GM21825 (cell line): ENCODE measurements around the gene SDHA.

ENCODE experiments used
- ATAC-seq: cut with Tn5 transposase; IDR thresholded peaks from one replicate; pipeline ENCODE4 v1.9.1; 2021; ENCODE audit warnings: mild to moderate bottlenecking, moderate library complexity; ENCODE audit not compliant: unreplicated experiment

The SDHA gene

DNA sequence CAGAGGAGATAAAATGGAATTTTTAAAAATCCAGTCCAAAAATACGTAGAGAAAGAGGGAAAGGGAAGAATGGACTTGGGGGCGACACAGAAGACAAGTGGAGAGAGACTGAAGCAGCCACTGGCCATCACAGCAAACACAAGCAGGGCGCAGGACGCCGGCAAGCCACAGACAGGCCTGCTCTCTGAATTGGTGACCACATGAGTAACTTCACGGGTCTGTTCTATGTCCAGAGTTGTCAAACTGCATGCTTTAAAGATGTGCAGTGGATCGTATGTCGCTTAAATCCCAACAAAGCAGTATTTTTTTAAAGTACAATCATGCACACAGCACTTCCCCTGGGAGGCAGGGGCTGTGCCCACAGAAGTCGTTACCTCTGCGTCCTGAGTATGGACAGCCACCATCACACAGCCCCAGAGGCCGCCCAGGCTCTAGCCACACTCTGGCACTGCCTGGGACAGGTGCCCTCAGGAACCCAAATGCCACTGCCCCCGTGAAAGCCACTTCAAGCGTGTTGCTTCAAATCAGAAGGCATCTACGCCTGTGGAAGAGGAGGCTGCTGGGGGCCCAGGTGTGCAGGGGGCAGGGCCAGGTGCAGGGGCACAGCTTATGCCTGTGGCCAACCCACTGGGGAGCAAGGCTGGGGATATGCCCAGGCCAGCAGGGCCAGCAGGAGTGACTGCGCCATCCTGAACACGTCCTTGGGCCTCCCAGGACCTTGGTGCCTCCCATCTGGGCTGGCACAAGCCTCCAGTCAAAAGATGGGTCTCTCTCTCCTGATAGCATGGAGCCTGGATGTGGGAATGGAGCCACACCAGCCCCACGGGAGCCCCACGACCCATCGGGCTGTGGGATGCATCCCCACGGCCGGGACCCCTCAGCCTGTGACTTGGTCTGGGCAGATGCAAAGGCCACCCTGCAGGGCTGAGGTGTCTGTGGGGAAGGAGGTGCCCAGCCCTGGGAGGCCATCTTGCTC, 32.7 kb upstream of the SDHA start:
- no peak for ATAC-seq

- ATAC-seq, result no peak
Measured at GRCh38 chr5:186091-187041, 31.8 kb upstream of the SDHA start.

DNA sequence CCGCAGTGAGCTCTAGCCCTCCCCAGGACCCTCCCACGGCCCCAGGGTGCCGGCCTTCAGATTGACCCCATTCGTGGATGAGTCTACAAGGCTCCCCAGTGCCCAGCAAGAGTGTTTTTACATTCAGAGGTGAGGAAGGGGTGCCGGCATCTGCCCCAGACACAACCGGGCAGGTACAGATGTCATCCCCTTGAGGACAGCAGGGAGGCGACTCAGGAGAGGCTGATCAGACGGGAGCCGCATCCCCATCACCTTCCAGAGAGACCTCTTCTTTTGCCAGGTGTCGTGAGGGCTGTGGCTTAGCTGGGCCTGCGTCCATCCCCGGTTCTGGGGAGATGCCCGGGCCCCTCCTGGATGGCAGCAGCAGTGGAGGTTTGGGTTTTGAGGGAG, 31.1 kb upstream of the SDHA start:
- no peak for ATAC-seq

GRCh38 chr5:187617-188451, 30.3 kb upstream of the SDHA start:
- no peak for ATAC-seq

- peak; percentile 74 for ATAC-seq
Measured at GRCh38 chr5:188488-189481, 29.3 kb upstream of the SDHA start.

- ATAC-seq, result no peak
Measured at GRCh38 chr5:189486-189885, 28.6 kb upstream of the SDHA start.

DNA sequence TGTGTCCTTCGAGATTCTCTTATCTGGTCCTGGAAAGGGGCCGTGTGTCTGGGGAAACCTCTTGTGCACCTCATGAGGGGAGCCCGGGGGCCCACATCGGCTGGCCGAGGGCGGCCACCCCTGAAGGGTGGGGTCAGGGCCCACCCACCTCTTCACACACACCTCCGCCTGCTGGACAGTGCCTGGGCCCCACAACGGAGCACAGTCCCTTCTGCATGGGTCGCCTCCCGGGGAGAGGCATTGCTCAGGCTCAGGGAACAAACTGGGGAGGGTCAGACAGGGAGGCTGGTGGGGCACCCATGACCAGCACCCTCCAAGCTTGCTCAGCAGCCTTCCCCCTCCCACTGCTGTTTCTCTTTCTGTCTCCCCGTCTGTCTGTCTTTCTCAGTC, 28.1 kb upstream of the SDHA start:
- no peak for ATAC-seq

GRCh38 chr5:190366-191035, 27.6 kb upstream of the SDHA start:
- ATAC-seq, result no peak

GRCh38 chr5:191036-191948, 26.8 kb upstream of the SDHA start, which contains the start of gene LRRC14B:
Gene LRRC14B (plus strand): TSS chr5:191495. CDS start chr5:191539, 44 bp downstream.
- ATAC-seq, result no peak

GRCh38 chr5:191949-192690, 26.0 kb upstream of the SDHA start:
- no peak for ATAC-seq

DNA sequence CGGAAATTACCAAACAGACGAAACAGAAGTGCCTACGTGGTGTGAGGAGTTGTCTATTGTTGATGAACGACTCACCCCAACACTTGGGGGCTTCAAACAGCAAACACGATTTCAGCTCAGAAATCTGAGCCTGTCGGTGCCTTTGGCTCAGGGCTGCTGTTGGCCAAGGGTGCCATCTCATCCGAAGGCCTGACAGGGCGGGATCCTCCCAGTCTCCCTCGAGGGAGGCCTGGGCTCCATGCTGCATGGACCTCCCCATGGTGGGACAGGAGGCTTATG, 25.5 kb upstream of the SDHA start:
- ATAC-seq, result no peak

GRCh38 chr5:192970-193831, 24.9 kb upstream of the SDHA start:
- ATAC-seq, result no peak

GRCh38 chr5:194102-194501, 24.0 kb upstream of the SDHA start:
- no peak for ATAC-seq

DNA sequence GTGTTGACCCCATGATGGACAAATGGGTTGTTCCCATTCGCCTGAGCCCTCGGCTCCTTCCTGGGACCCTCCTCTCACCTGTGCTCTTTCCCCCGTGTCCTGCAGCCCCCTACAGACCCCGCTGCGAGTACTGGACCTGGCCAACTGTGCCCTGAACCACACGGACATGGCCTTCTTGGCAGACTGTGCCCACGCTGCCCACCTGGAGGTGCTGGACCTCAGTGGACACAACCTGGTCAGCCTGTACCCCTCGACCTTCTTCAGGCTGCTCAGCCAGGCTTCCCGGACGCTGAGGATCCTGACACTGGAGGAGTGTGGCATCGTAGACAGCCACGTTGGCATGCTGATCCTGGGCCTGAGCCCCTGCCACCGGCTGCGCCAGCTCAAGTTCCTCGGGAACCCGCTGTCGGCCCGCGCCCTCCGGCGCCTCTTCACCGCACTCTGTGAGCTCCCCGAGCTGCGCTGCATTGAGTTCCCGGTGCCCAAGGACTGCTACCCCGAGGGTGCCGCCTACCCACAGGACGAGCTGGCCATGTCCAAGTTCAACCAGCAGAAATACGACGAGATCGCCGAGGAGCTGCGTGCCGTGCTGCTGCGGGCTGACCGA, 23.4 kb upstream of the SDHA start:
- ATAC-seq, result no peak

GRCh38 chr5:195401-196160, 22.5 kb upstream of the SDHA start:
- no peak for ATAC-seq
